ENCODE data around the gene ROBO2.

The ROBO2 gene

DNA sequence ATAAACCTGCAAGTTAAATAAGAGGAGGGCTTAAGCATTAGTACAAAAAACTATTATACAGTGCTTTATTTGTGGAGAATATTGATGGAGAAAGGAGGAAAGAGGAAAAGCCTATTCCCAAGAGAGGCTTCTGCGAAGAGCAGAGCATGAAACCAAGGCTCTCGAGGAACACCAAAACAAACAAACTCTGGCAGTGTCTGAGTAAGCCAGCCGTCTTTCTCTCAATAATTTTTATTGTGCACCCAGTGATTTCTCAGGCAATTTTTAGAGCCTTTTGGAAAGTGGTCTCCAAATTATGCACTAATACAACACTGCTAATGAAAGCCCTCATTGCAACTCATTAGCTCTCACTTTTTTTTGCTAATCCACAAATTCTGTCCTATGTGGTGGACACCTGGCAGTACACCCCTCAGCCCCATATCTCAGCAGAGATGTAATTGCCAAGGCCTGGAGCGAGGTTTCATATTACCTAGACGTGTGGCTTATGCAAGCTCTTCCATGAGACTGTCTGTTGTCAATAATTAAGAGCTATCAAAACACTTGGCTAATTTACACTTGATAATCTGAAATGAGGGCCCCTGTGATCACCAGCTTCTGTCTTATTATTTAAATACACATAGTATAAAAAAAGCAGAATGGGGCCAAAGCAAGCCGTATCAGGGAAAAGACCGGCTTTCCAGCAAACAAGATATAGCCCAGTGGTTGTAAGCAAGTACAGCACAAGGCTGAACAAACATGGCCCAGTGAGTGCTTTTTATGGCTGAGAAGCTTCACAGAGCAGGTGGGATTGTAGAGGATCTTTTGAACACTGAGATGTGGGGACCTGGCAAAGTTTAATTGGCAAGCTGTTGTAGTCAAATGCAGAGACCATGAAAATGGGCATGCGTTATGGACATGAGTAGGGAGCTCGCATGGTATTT, 216.9 kb downstream of the ROBO2 start:
- no peak for DNase-seq (ENCODE audit: low read depth)

DNA sequence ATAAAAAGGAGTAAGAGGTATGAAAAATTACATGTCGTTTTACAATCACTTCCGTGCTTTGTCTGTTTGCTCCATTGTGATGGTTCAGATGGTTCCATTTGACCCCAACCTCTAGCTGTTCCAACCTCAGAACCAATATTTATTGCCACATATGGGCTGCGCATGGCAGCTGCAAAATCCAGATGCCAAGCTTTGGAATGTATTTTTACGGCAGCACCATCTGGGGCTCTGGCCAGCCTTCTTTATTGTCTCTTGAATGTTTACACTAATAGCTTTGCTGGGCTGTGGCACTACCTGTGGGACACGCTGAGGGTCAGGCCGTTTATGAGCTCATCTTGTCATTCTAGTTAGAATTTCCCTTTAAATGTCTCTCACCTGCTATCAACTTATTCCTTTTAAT, 219.8 kb downstream of the ROBO2 start:
- no peak for DNase-seq (ENCODE audit: low read depth)

DNA sequence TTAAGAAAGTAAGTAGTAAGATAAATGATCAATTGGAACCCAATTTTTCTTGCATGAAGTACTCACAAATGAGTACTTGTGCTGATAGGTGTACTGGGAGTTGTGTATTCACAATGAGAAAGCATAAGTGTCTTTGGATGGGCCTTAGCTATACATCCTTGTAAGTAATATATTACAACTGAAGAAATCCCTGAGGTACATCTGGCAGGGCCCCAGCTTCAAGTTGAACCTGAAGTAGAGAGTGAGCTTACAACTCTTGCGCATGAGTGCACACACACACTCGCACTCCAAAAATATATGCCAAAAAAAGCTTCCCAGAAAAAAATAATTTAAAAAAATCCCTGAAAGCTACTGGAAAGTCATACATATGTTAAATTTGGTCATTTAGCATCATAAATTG, 222.5 kb downstream of the ROBO2 start:
- DNase-seq (ENCODE audit: low read depth), result no peak

DNA sequence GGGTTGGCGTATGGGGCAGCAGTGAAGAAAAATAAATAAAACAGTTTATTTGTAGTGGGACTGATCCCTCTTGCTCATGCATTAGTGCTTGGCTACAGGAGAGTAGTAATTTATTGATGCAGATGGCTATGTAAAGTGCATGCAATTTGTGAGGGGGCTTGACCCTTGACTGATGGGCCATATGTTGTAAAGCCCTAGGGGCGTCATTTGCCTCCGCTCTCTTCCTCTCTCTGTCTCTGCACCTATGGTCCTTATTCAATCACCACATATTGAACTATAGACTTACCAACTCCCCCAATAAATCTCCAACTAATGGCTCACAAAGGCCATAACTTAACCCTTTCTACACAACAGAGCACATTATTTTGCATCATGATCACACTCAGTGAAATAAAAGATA, 227.7 kb downstream of the ROBO2 start:
- no peak for DNase-seq (ENCODE audit: low read depth)

DNA sequence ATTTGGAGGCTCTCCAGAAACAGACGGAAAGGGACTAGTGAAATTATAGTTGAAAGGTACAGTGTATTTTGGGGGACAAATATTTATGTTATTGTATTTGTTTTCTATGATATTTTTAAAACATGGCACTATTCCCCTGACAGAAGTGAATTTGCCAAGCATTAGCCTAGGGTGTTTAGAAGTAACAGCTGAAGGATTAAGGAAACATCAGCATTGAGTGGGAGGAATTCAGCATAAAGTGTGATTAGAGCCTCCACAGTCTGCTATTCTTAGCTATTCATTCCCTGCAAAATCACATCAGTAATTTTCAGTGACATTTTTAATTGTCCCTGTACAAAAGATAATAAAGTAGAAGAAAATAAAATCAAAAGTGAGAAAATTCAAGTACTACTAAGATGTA, 231.4 kb downstream of the ROBO2 start:
- DNase-seq (ENCODE audit: low read depth), result no peak

DNA sequence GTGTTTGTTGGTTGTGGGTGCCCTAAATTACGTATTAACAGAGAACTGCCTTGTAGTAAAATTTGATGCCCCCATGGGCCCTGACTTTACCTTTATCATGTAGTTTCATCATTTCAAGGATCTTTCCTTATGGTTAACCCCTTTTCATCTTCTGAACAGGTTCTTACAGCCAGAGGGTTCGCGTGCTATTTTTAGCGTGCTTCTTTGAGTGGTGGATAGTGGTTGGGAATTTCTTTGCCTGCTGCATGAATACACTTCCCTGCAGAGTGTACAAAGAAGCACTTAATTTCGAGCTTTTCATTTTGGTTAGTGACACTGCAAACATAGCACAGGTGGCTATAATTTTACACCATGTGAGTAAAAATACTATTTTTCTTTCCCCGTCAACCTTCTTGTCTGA, 231.8 kb downstream of the ROBO2 start:
- DNase-seq (ENCODE audit: low read depth), result no peak

DNA sequence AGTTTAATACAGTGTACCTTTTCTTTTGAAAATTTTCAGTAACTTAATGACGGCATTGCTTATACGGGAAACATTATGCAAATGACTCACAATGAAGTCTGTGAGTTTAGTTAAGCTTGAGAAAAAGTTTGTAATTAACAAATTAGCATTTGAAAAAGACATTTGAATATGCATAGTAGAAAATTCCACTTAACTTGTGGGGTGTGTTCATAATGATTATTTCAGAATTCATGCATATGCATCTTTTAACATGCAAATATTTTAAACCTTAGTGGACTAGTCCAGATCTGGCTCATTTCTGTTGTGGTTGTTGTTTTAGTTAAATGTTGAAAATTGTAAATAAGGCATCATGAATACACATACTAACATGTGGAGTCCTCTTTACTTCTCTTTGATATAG, 239.4 kb downstream of the ROBO2 start:
- DNase-seq (ENCODE audit: low read depth), result no peak

DNA sequence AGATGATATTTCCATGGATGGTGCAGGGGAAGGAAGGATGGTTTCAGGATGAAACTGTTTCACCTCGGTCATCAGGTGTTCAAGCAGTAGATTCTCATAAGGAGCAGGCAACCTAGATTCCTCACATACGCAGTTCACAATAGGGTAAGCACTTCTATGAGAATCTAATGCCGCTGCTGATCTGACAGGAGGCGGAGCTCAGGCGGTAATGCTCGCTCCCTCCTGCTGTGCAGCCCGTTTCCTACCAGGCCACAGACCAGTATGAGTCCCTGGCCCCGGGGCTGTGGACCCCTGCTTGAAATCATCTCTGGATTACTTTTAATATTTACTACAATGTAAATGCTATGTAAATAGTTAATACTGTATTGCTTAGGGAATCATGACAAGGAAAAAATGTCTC, 241.8 kb downstream of the ROBO2 start:
- DNase-seq (ENCODE audit: low read depth), result no peak

DNA sequence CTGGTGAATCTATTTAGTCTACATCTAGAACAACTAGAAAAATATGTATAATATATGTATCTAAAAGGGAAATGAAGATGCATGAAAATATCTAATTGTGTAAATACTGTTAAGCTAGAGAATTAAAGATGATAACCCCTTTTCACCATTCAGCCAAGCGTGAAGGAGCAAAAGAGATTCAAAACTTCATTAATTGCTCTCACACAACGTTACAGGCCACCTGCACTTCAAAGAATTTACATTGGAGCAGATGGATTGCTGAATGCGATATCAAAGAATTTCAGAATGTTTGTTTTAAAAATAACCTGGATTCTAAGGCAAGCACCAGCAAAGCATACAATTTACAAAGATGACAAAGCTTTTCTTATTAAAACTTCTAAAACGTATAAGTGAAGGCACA, 243.2 kb downstream of the ROBO2 start:
- DNase-seq (ENCODE audit: low read depth), result no peak

DNA sequence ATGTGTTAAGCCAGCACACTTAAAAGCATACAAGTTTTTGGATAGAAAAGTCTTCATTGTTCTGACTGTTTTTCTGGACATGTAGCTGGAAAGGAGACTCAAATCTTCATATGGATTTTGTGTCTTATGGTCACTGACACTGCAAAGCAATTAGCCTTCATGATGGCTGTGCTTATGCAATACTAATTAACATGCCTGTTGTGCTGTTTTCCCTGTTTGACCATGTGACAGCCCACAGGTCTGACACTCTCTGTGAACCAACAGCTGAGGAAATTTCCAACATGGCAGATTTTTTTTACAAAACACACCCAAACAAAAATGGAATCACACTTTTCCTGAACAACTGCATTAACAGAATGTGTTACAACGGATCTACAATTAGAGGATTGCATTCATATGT, 248.4 kb downstream of the ROBO2 start:
- DNase-seq (ENCODE audit: low read depth), result no peak

DNA sequence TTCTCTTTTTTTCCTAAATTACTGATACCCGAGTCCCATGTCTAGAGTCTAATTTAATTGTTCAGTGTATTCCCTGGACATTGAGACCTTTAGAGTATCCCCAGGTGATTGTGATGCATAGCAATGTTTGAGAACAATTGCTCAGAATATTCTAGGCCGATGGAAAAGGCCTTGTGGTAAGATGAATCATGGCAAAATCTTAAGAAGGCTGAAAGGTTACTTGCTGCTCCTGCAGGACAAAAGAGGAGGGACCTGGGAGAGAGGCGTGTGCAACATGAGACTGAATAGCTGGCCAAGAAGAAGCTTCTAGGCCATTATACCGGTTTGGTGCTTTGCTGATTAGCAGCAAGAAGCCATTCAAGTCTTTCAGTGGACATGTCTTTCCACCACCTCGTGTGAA, 256.6 kb downstream of the ROBO2 start:
- no peak for DNase-seq (ENCODE audit: low read depth)

DNA sequence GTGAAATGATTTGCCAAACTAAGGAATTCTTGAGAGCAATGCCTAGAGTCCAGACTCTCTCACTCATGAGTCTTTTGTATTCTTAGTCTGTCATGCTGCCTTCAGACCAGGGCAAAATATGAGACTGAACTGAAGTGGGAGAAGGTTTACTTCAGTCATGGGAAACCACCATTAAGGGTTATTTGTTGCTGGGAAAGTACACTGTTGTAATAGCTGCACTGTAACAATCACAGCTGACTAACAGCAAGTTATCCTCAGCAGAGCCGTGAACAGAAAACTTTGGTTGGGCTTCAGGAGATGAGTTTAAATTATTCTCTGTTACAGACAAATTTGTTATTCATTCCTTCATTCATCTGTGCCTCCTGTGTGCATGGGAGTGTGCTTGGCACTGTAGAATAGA, 258.5 kb downstream of the ROBO2 start:
- DNase-seq (ENCODE audit: low read depth), result no peak

DNA sequence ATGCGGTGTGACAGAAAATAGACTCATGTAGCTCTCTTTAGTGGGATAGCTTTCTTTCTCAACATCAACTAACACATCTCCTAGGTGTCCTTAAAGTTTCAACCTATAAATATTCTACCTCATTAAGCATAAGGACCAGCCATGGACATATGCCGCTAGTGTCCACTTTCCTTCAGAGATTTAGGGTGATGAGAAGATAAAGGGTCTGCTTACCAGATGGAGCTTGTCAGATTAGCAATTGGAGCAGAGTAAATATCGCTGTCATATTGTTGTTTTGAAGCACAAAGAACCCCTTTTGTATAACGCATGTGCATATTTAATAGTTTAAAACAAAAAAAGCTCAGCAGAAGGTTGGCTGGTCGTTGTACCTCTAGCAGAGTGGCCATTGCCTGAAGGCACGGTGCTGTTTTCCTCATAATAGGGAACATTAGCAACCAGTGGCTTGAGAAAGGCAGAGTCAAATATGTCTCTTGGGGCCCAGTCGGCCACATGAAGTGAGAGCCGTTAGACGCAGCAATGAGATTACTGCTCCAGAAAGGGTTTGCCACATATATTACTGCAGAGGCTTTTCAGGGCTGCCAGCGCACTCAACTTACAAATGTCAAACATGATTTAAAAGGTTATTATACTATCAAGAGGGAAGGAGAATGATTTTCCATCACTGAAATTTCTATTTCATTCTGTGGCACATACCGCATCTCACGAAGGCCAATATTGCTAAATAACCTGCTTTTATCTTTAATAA, 264.2 kb downstream of the ROBO2 start:
- DNase-seq (ENCODE audit: low read depth), result no peak

DNA sequence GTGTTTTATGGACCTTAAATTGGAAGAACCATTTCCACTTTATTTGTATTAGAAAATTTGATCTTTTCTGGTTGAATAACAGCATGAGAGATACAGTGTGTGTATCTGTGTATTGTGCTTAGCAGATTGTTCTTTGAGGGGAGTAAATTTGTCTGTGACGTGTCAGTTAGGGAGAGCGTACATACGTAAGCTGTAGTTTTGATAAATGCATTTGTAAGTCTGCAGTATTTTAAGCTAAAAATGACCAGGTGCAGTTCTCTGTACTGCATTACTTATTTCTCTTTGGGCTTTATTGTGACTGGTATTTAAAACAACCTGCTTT, 264.8 kb downstream of the ROBO2 start:
- no peak for DNase-seq (ENCODE audit: low read depth)

DNA sequence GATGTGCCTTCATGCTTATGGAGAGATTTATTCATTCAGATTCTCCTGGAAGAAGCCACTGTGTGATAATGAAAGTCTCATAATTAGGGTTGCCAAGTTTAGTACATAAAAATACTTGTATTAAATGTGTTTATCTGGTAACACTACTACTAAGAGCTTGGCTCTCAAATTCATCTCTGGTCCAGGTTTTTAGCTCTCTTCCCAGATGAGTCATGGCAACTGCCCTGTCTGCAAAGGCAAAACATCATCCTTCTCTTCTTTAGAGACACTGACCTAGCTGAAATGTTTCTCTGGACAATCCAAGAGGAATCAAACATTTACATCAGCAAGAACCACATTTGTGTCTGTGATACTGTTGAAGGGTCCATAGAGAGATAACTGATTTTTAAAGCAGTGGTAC, 269.6 kb downstream of the ROBO2 start:
- no peak for DNase-seq (ENCODE audit: low read depth)

DNA sequence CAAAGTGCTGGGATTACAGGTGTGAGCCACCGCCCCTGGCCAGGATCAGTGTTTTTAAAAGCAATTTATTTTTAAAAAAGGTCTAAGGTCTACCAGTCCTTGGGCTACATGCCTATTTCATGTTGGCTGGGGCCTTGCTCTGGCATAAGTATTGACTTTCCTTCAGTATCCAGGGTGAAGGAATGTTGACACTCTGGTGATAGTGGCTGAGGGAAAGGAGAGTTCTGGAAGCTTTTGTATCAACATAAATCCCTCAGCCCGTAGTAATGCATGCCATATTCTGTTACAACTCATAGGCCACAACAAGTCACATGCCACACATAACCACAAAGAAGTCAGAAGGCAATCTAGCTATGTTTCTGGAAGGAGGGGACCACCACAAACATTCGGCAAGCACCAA, 273.9 kb downstream of the ROBO2 start:
- no peak for DNase-seq (ENCODE audit: low read depth)

DNA sequence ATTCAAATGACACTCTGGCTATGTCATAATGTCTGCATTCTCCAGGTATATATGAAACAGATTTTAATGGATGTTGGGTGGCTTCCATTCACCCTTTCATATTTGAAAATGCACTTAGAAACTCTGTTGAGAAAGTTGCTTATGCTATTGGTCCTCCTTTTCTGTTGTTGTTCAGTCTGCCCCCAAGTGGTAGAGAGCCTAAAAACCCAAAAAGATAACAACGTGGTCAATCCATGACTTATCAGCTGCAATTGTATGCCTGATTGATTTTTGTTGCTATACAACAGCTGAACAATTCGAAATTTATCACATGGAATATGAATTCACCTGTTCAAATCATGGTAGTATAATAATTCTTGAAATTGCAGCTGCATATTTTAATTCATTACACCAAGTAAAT, 279.8 kb downstream of the ROBO2 start:
- DNase-seq (ENCODE audit: low read depth), result no peak

DNA sequence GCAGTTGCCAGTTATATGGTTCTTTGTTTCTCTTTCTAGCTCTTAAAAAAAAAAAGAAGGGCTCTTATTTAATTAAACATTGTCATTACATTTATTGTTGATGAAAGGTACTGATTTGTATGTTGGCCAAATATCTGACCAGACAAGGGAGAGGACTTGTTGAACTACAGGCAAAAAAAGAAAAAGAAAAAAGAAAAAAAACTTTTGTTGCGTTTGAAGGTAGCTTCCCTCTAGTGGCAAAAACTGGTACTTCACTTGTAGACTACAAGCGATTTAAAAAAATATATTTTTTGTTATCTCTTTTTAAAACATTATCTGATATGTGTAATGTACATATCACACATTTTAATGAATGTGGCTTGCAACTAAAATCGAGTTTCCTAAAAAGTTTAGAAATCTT, 280.6 kb downstream of the ROBO2 start:
- no peak for DNase-seq (ENCODE audit: low read depth)

DNA sequence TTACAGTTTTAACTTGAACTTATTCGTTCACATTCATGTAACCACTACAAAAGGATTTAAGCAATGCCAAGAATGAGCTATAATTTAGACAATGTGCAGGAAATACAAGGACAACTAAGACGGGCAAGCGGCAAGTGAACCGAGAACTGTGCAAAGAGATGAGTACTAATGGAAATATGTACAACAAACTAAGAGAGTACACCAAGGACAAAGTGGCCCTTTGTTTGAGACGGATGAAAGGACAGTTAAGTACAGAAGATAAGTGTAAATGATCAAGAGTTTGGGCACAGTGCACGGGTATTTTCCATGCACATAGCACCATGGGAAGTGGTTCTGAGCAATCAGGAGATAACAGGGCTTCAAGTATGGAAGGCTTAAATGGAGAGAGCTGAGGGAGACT, 281.7 kb downstream of the ROBO2 start:
- DNase-seq (ENCODE audit: low read depth), result no peak

DNA sequence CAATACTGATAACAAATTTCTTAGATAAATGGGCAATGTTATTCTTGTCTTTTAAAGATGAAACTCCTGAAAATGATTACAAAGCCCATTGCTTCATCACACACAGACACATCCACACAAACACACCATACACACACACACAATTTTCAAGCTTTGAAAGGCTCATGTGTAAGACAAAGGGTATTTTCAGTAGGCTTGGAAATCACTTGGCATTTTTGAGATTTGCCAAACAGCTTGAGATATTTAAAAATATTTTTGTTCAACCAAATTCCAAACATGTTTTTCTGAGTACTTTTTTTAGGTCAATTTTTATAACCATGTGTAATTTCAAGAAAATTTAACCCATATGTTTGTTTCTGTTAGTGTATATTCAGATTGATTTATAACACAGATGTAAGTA, 283.7 kb downstream of the ROBO2 start:
- DNase-seq (ENCODE audit: low read depth), result no peak

DNA sequence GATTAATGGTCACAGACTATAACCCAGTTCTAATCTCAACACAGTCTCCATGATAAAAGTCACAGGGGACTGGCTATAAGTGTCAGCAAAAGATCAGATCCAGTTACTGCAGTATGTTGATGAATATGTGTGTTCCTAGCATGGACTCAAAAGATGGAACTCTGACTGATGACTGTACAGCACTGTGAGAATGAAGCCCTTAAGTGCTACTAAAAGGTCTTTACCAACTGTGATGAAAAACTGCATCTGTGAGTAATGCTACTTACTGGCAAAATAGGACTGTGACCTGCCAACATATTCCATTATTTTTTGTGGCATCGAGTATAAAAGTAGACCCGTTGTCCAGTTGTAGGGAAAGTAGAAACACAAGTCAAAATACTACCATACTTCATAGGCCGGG, 284.2 kb downstream of the ROBO2 start:
- no peak for DNase-seq (ENCODE audit: low read depth)

DNA sequence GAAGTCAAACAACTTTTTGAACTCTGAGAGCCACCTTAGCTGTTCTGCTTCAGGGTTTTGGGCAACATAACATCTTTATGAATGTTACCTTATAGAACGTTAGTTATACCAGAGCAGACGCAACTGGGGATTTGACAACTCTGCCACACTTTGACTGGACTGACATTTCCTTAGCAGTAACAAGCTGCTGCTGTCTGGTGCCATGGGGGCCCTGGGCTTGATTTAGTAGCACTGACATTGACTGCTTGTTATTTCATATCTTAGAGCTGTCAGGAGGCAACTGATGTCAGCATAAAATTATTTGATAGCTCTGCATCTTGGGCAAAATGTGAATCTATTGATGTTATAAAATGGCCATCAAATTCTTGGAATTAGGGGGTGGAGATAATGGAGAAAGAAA, 285.4 kb downstream of the ROBO2 start:
- no peak for DNase-seq (ENCODE audit: low read depth)

DNA sequence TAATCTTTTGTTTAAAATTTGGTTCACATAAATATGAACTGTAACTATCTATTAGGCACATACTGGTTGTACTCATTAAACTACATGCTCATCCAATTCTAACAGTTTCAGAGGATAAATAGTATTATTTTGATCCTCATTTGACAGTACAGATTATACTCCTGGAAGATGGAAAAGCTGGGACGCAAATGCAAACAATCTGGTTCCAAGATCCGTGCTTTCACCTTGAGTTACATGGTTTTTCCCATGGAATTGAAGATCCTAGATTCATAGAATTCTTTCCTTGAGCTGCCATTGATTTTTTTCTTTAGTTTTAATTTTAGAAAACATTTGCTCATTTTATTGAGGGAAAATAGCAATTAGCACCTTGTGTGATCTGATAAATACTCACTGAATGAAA, 285.8 kb downstream of the ROBO2 start:
- no peak for DNase-seq (ENCODE audit: low read depth)

DNA sequence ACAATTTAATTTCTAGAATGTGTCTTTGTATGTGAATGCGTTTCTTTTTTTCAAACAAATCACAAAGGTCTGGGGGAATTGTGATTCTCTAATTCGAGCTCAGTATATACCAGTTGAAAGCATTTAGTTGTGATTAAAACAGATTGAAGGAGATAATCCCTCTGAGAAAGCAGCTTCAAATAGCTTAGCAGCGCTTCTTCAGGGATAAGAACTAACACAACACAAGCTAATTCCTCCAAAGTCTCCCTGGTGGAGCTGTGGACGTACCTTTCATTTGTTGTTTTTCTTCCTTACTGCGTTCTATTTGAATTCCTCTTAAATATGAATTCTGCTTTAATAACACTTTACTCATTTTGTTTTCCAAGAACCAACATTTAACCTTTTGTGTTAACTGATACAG, 286.7 kb downstream of the ROBO2 start:
- no peak for DNase-seq (ENCODE audit: low read depth)

Measured in activated gamma-delta T cell treated with anti-CD3 and anti-CD28 coated beads, Interleukin-2, amount 50 U/mL, for 16 hours (primary cell).